ENCODE measurements around the gene GPRIN2. TPM values are rescaled to one million over a fixed set of nuclear protein-coding genes. Genes with fewer than 3 reads are reported as not detected.

The GPRIN2 gene
- total RNA-seq, 1 donor from 2014 or later = not detected

GRCh38 chr10:46549171-46550075 lies 7.0 kb downstream of the GPRIN2 start:
- no peak for DNase-seq (ENCODE audit: low read depth, low spot score)

GRCh38 chr10:46548498-46549090 lies 7.9 kb downstream of the GPRIN2 start:
- no peak for DNase-seq (ENCODE audit: low read depth, low spot score)

- DNase-seq (ENCODE audit: low read depth, low spot score) = no peak
Measured at GRCh38 chr10:46547541-46548497, 8.6 kb downstream of the GPRIN2 start.

GRCh38 chr10:46546591-46547540 lies 9.6 kb downstream of the GPRIN2 start:
- DNase-seq (ENCODE audit: low read depth, low spot score) = no peak

- DNase-seq (ENCODE audit: low read depth, low spot score) = no peak
Measured at GRCh38 chr10:46545861-46546590, 10.4 kb downstream of the GPRIN2 start.

GRCh38 chr10:46544989-46545791 lies 11.3 kb downstream of the GPRIN2 start:
- no peak for DNase-seq (ENCODE audit: low read depth, low spot score)

- no peak for DNase-seq (ENCODE audit: low read depth, low spot score)
Measured at GRCh38 chr10:46543466-46544377, 12.7 kb downstream of the GPRIN2 start.

GRCh38 chr10:46542567-46543465 lies 13.6 kb downstream of the GPRIN2 start:
- DNase-seq (ENCODE audit: low read depth, low spot score) = no peak

GRCh38 chr10:46541735-46542566 lies 14.5 kb downstream of the GPRIN2 start:
- DNase-seq (ENCODE audit: low read depth, low spot score) = no peak

GRCh38 chr10:46541017-46541661 lies 15.3 kb downstream of the GPRIN2 start:
- no peak for DNase-seq (ENCODE audit: low read depth, low spot score)

- DNase-seq (ENCODE audit: low read depth, low spot score) = no peak
Measured at GRCh38 chr10:46540412-46541016, 15.9 kb downstream of the GPRIN2 start.

- no peak for DNase-seq (ENCODE audit: low read depth, low spot score)
Measured at GRCh38 chr10:46539596-46540411, 16.7 kb downstream of the GPRIN2 start.

- DNase-seq (ENCODE audit: low read depth, low spot score) = no peak
Measured at GRCh38 chr10:46538717-46539426, 17.6 kb downstream of the GPRIN2 start.

- DNase-seq (ENCODE audit: low read depth, low spot score) = no peak
Measured at GRCh38 chr10:46538155-46538554, 18.3 kb downstream of the GPRIN2 start.

All from pulmonary artery endothelial cell (primary cell).